ENCODE data around the gene KCNQ1. TPM values are rescaled to one million over a fixed set of nuclear protein-coding genes. Genes with fewer than 3 reads are reported as not detected.

KCNQ1 gene
- polyA plus RNA-seq, 4 donors, result 18.4 to 54.4 (median 21.3) TPM

DNA sequence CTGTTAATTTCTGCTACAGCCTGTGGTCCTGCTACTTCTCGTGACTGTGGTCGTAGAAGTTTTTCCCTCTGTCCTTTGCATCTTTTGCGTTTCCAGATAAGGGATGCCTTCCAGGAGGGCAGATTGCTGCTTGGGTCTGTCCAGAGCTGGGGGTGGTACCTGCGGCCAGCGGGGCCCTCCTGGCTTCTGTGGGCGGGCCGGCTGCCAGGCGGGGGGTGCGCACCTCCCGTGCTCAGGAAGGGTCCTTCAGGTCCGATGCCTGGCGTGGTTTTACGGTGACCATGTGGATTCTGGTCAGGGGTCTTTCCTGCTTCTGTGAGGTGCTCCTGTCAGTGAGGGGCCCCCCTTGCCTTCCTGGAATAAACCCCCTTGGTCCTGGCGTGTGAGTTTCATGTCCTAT is 84.8 kb downstream of the KCNQ1 start:
- DNase-seq, result no peak
- Histone ChIP-seq H3K36me3 (ENCODE audit: control insufficient read depth in 3 of 3, insufficient read depth in 2 of 3, low read depth in 1 of 3, low read length in 3 of 3) (peaks cover 0 to 17% (median 0%) of the 10 kb centered on the region in 3 donors), H3K4me1 (ENCODE audit: control insufficient read depth in 3 of 3, insufficient read depth in 2 of 3, low read depth in 1 of 3, low read length in 2 of 3) (peaks cover 0 to 67% (median 3%) of the 10 kb centered on the region in 3 donors), H3K27me3 (ENCODE audit: control insufficient read depth in 3 of 3, insufficient read depth in 3 of 3, low read length in 3 of 3) (no peaks in the 10 kb centered on the region), H3K4me3 (ENCODE audit: low read depth in 1 of 3, low read length in 3 of 3) (no peak overlapping the region), H3K9me3 (ENCODE audit: control insufficient read depth in 2 of 2, insufficient read depth in 1 of 2, low read depth in 1 of 2, low read length in 1 of 2) (no peaks in the 10 kb centered on the region), H3K27ac (ENCODE audit: low read depth in 1 of 3, low read length in 2 of 3) (no peak overlapping the region)
- WGBS, 3 donors, result 75 to 86% (median 78%) methylated on average over 14 of the region's 14 CpGs
- FAIRE-seq, result no peak

- peaks cover 0 to 62% (median 3%) of the 10 kb centered on the region in 3 donors for H3K4me1 ChIP-seq (ENCODE audit: control insufficient read depth in 3 of 3, insufficient read depth in 2 of 3, low read depth in 1 of 3, low read length in 2 of 3)
These were observed 85.5 kb downstream of the KCNQ1 start for GRCh38 chr11:2530131-2530854.

DNA sequence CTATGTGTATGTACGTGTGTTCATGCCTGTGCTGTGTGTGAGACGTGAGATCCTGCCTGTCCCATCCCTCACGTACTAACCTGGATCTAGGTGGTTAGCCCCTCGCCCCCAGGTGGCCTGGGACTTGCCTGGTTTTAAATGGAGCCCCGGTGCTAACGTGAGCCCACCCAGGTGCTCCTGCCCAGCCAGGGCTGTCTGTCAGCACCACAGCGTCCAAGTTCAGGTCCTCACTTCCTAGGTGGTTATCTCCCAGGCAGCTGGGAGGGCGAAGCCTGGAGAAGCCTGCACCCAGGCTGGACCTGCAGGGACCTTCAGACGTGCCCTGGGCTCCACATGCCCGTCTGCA is 86.0 kb downstream of the KCNQ1 start:
- Histone ChIP-seq H3K27me3 (ENCODE audit: control insufficient read depth in 3 of 3, insufficient read depth in 3 of 3, low read length in 3 of 3) (no peaks in the 10 kb centered on the region), H3K36me3 (ENCODE audit: control insufficient read depth in 3 of 3, insufficient read depth in 2 of 3, low read depth in 1 of 3, low read length in 3 of 3) (peaks cover 0 to 20% (median 0%) of the 10 kb centered on the region in 3 donors), H3K4me1 (ENCODE audit: control insufficient read depth in 3 of 3, insufficient read depth in 2 of 3, low read depth in 1 of 3, low read length in 2 of 3) (peaks cover 0 to 58% (median 3%) of the 10 kb centered on the region in 3 donors), H3K4me3 (ENCODE audit: low read depth in 1 of 3, low read length in 3 of 3) (no peak overlapping the region), H3K9me3 (ENCODE audit: control insufficient read depth in 2 of 2, insufficient read depth in 1 of 2, low read depth in 1 of 2, low read length in 1 of 2) (no peaks in the 10 kb centered on the region), H3K27ac (ENCODE audit: low read depth in 1 of 3, low read length in 2 of 3) (no peak overlapping the region)
- FAIRE-seq, result no peak
- no peak for DNase-seq
- WGBS, 3 donors, result 73 to 82% (median 79%) methylated on average over 10 of the region's 10 CpGs

More at GRCh38 chr11:2530131-2530854, 85.5 kb downstream of the KCNQ1 start:
- no peak overlapping the region for H3K4me3 ChIP-seq (ENCODE audit: low read depth in 1 of 3, low read length in 3 of 3)
- no peaks in the 10 kb centered on the region for H3K9me3 ChIP-seq (ENCODE audit: control insufficient read depth in 2 of 2, insufficient read depth in 1 of 2, low read depth in 1 of 2, low read length in 1 of 2)
- H3K27me3 ChIP-seq (ENCODE audit: control insufficient read depth in 3 of 3, insufficient read depth in 3 of 3, low read length in 3 of 3), result no peaks in the 10 kb centered on the region
- FAIRE-seq (no peak), DNase-seq (no peak)
- 76 to 85% (median 78%) methylated on average over 17 of the region's 17 CpGs for WGBS, 3 donors
- H3K27ac ChIP-seq (ENCODE audit: low read depth in 1 of 3, low read length in 2 of 3), result no peak overlapping the region
- H3K36me3 ChIP-seq (ENCODE audit: control insufficient read depth in 3 of 3, insufficient read depth in 2 of 3, low read depth in 1 of 3, low read length in 3 of 3), result peaks cover 0 to 20% (median 0%) of the 10 kb centered on the region in 3 donors

DNA sequence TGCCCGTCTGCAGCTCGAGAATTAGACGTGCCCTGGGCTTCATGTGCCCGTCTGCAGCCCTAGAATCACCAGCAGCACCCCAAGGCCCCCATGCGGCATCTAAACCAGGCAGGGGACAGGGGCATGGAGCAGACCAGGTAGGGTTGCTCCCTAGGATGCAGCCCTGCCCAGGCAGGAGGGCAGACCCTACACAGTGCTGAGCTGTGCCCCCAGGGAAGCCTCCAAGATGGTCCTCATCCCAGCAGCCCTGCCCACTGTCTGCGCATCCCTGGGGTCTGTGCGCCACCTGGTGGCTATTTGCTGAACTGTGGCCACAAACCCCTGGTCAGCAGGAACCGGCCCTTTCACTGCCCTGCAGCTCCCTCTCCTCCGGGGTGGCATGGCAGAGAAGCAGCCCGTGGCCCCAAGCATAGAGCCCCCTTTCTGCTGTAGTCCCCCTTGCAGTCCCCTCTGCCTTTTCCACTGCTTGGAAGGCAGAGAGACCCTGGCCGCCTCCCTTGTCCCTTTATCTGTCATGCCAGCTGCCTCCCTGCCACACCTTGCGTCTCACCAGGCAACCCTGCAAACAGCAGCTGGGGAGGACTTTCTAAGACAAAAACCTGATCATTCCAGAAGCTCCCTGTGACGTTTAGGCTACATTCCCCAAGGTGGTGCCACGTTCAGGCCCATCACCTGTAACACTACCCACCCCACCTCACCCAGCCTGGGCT is 86.6 kb downstream of the KCNQ1 start:
- FAIRE-seq (no peak), DNase-seq (peak; percentile 62 to 78)
- Histone ChIP-seq H3K27me3 (ENCODE audit: control insufficient read depth in 3 of 3, insufficient read depth in 3 of 3, low read length in 3 of 3) (no peaks in the 10 kb centered on the region), H3K36me3 (ENCODE audit: control insufficient read depth in 3 of 3, insufficient read depth in 2 of 3, low read depth in 1 of 3, low read length in 3 of 3) (peaks cover 0 to 20% (median 0%) of the 10 kb centered on the region in 3 donors), H3K4me3 (ENCODE audit: low read depth in 1 of 3, low read length in 3 of 3) (no peak overlapping the region), H3K27ac (ENCODE audit: low read depth in 1 of 3, low read length in 2 of 3) (no peak overlapping the region), H3K4me1 (ENCODE audit: control insufficient read depth in 3 of 3, insufficient read depth in 2 of 3, low read depth in 1 of 3, low read length in 2 of 3) (peaks cover 0 to 53% (median 3%) of the 10 kb centered on the region in 3 donors), H3K9me3 (ENCODE audit: control insufficient read depth in 2 of 2, insufficient read depth in 1 of 2, low read depth in 1 of 2, low read length in 1 of 2) (no peaks in the 10 kb centered on the region)
- WGBS, 3 donors, result 25 to 40% (median 32%) methylated on average over 14 of the region's 14 CpGs

GRCh38 chr11:2531987-2532703 is 87.3 kb downstream of the KCNQ1 start:
- H3K4me3 ChIP-seq (ENCODE audit: low read depth in 1 of 3, low read length in 3 of 3), result no peak overlapping the region
- 59 to 76% (median 62%) methylated on average over 21 of the region's 21 CpGs for WGBS, 3 donors
- no peak overlapping the region for H3K27ac ChIP-seq (ENCODE audit: low read depth in 1 of 3, low read length in 2 of 3)
- FAIRE-seq (no peak), DNase-seq (no peak)
- peaks cover 0 to 20% (median 0%) of the 10 kb centered on the region in 3 donors for H3K36me3 ChIP-seq (ENCODE audit: control insufficient read depth in 3 of 3, insufficient read depth in 2 of 3, low read depth in 1 of 3, low read length in 3 of 3)
- H3K27me3 ChIP-seq (ENCODE audit: control insufficient read depth in 3 of 3, insufficient read depth in 3 of 3, low read length in 3 of 3), result no peaks in the 10 kb centered on the region
- H3K4me1 ChIP-seq (ENCODE audit: control insufficient read depth in 3 of 3, insufficient read depth in 2 of 3, low read depth in 1 of 3, low read length in 2 of 3), result peaks cover 0 to 47% (median 3%) of the 10 kb centered on the region in 3 donors
- no peaks in the 10 kb centered on the region for H3K9me3 ChIP-seq (ENCODE audit: control insufficient read depth in 2 of 2, insufficient read depth in 1 of 2, low read depth in 1 of 2, low read length in 1 of 2)

- Histone ChIP-seq H3K4me3 (ENCODE audit: low read depth in 1 of 3, low read length in 3 of 3) (peak overlapping the region in 1 of 3 donors; percentile 10), H3K4me1 (ENCODE audit: control insufficient read depth in 3 of 3, insufficient read depth in 2 of 3, low read depth in 1 of 3, low read length in 2 of 3) (peaks cover 0 to 39% (median 3%) of the 10 kb centered on the region in 3 donors), H3K27me3 (ENCODE audit: control insufficient read depth in 3 of 3, insufficient read depth in 3 of 3, low read length in 3 of 3) (no peaks in the 10 kb centered on the region), H3K27ac (ENCODE audit: low read depth in 1 of 3, low read length in 2 of 3) (peak overlapping the region in 2 of 3 donors; percentile 1 to 83), H3K36me3 (ENCODE audit: control insufficient read depth in 3 of 3, insufficient read depth in 2 of 3, low read depth in 1 of 3, low read length in 3 of 3) (peaks cover 0 to 20% (median 0%) of the 10 kb centered on the region in 3 donors), H3K9me3 (ENCODE audit: control insufficient read depth in 2 of 2, insufficient read depth in 1 of 2, low read depth in 1 of 2, low read length in 1 of 2) (peaks cover 0 to under 1% of the 10 kb centered on the region in 2 donors)
- WGBS, 3 donors, result 22 to 37% (median 32%) methylated on average over 43 of the region's 43 CpGs
- FAIRE-seq (no peak), DNase-seq (peak; percentile 83 to 94)
These were observed 88.1 kb downstream of the KCNQ1 start for GRCh38 chr11:2532704-2533586.

DNA sequence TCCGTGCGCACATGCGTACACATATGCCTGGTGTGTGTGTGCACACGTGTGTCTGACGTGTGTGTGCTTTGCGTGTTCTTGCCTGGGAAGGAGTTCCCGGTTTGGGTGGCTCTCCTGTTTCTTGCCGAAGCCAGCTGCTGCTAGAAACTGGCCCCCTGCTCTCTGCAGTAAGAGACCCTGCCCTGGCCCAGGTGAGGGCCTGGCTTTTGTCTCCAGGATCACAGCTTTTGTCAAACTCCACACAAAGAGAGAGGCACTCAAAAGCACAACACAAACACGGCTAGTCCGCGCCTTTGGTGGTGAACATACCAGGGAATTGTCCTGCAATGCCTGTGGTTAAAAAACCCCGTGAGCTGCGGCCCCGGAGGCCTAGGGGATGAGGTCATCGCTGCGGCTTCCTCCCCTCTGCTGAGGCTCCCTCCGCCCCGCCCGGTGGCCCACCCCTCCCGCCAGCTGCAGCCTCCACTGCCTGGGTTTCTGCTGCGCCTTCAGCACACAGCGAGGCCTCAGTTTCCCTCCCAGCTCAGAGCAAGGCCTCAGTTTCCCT is 88.9 kb downstream of the KCNQ1 start:
- peak overlapping the region in 2 of 3 donors; percentile 1 to 83 for H3K27ac ChIP-seq (ENCODE audit: low read depth in 1 of 3, low read length in 2 of 3)
- no peaks in the 10 kb centered on the region for H3K27me3 ChIP-seq (ENCODE audit: control insufficient read depth in 3 of 3, insufficient read depth in 3 of 3, low read length in 3 of 3)
- no peak for FAIRE-seq
- H3K4me3 ChIP-seq (ENCODE audit: low read depth in 1 of 3, low read length in 3 of 3), result no peak overlapping the region
- H3K36me3 ChIP-seq (ENCODE audit: control insufficient read depth in 3 of 3, insufficient read depth in 2 of 3, low read depth in 1 of 3, low read length in 3 of 3), result peaks cover 0 to 23% (median 0%) of the 10 kb centered on the region in 3 donors
- 46 to 72% (median 47%) methylated on average over 14 to 22 of the region's 22 CpGs for WGBS, 3 donors
- H3K9me3 ChIP-seq (ENCODE audit: control insufficient read depth in 2 of 2, insufficient read depth in 1 of 2, low read depth in 1 of 2, low read length in 1 of 2), result peaks cover 0 to 3% of the 10 kb centered on the region in 2 donors
- H3K4me1 ChIP-seq (ENCODE audit: control insufficient read depth in 3 of 3, insufficient read depth in 2 of 3, low read depth in 1 of 3, low read length in 2 of 3), result peaks cover 0 to 36% (median 0%) of the 10 kb centered on the region in 3 donors
- peak; percentile 18 to 76 for DNase-seq

Data from small intestine (tissue), 7 donors.